Caco-2 (cell line): Measurements from ENCODE around the gene KMT2C. TPM values are rescaled to one million over a fixed set of nuclear protein-coding genes. Genes with fewer than 3 reads are reported as not detected.

Experiments used
- BruUV-seq: library from RNA; stranded (reverse); fragments of 400-500 nt; replicated peaks from 2 replicates; lab custom pipeline; 2021; lab: Mats Ljungman, UMichigan
- CTCF ChIA-PET: fragments of 300-600 bp; sonication (Branson Sonifier 250); formaldehyde crosslinking; loops from one replicate; lab custom pipeline; 2022; ENCODE audit warnings: antibody characterized with exemption; lab: Charles Lee
- POLR2A ChIA-PET: fragments of 300-600 bp; sonication (Branson Sonifier 250); formaldehyde crosslinking; loops from one replicate; lab custom pipeline; 2022; ENCODE audit warnings: antibody characterized with exemption; lab: Charles Lee
- DNase-seq, 2 experiments: peaks; one replicate each; pipeline versions ENCODE4 v3.0.0 to v3.0.0-alpha.2; 2020 to 2022
- H3K27me3 ChIP-seq: replicated peaks from 2 replicates; pipeline ENCODE4 v1.6.0; 2011; ENCODE audit warnings: low read length; ENCODE audit not compliant: control insufficient read depth, insufficient read depth
- H3K36me3 ChIP-seq: 2 replicates; pipeline ENCODE4 v1.5.1; 2011; ENCODE audit warnings: low read length; ENCODE audit not compliant: control insufficient read depth, insufficient read depth
- H3K4me1 ChIP-seq: fragments of 250-450 bp; sonication (Bioruptor Pico); 2 replicates; pipeline ENCODE4 v1.5.1; 2020; ENCODE audit warnings: mild to moderate bottlenecking
- H3K4me3 ChIP-seq: 2 replicates; pipeline ENCODE4 v1.5.1; 2011; ENCODE audit warnings: low read depth, mild to moderate bottlenecking, control low read depth, low read length
- H3K9me3 ChIP-seq: fragments of 250-450 bp; sonication (Bioruptor Pico); 2 replicates; pipeline ENCODE4 v1.5.1; 2020; ENCODE audit warnings: mild to moderate bottlenecking, moderate library complexity
- H3K27ac Mint-ChIP-seq: one replicate; pipeline ENCODE4 v1.8.0; 2022; ENCODE audit warnings: mixed read lengths; ENCODE audit not compliant: unreplicated experiment
- H3K27me3 Mint-ChIP-seq: one replicate; pipeline ENCODE4 v1.8.0; 2022; ENCODE audit warnings: mixed read lengths; ENCODE audit not compliant: insufficient read depth, unreplicated experiment
- H3K36me3 Mint-ChIP-seq: one replicate; pipeline ENCODE4 v1.8.0; 2022; ENCODE audit warnings: mild to moderate bottlenecking, mixed read lengths; ENCODE audit not compliant: insufficient read depth, unreplicated experiment
- H3K4me1 Mint-ChIP-seq: one replicate; pipeline ENCODE4 v1.8.0; 2022; ENCODE audit warnings: low read depth, mixed read lengths; ENCODE audit not compliant: unreplicated experiment
- H3K4me3 Mint-ChIP-seq: one replicate; pipeline ENCODE4 v1.8.0; 2022; ENCODE audit warnings: mild to moderate bottlenecking, moderate library complexity, mixed read lengths; ENCODE audit not compliant: unreplicated experiment
- H3K9me3 Mint-ChIP-seq: one replicate; pipeline ENCODE4 v1.8.0; 2022; ENCODE audit warnings: mixed read lengths; ENCODE audit not compliant: unreplicated experiment
- intact Hi-C: fragments of 100-400 bp; cut with micrococcal nuclease; formaldehyde crosslinking; loops from one replicate; pipeline ENCODE4 v1.10.0; 2022; ENCODE audit not compliant: unreplicated experiment
- total RNA-seq: library from RNA; stranded (reverse); gene quantifications from 2 replicates; pipeline ENCODE4 v1.2.3, GENCODE V29; 2022
- TF ChIP-seq, protein P1 (sequence below), 2 experiments: fragments of 200-600 bp in 1 of 2; IDR thresholded peaks; 1 replicate in 1 of 2; 2 replicates in 1 of 2; pipeline versions ENCODE4 v1.5.1 to v1.8.0; 2011 to 2022; ENCODE audit warnings: antibody characterized with exemption in 1 of 2, control low read depth in 1 of 2, inconsistent platforms in 1 of 2, low read depth in 1 of 2, low read length in 1 of 2, mild to moderate bottlenecking in 1 of 2, moderate library complexity in 1 of 2; ENCODE audit not compliant: insufficient read depth in 1 of 2, severe bottlenecking in 1 of 2, unreplicated experiment in 1 of 2

The KMT2C gene
- total RNA-seq, 1 experiment from 2014 or later, result 59.5 TPM

GRCh38 chr7:152117356-152117755 lies 318.4 kb downstream of the KMT2C start:
- CTCF ChIA-PET, result no interaction called here
- Mint-ChIP-seq H3K27ac (no peak overlapping the region), H3K9me3 (no peaks in the 10 kb centered on the region), H3K4me1 (no peaks in the 10 kb centered on the region), H3K4me3 (no peak overlapping the region), H3K36me3 (peaks cover 68% of the 10 kb centered on the region), H3K27me3 (no peaks in the 10 kb centered on the region)
- POLR2A ChIA-PET, result no interaction called here
- H3K9me3 ChIP-seq, result no peaks in the 10 kb centered on the region
- H3K4me1 ChIP-seq, result no peaks in the 10 kb centered on the region
- BruUV-seq, result no TSS peak
- H3K27me3 ChIP-seq, result no peaks in the 10 kb centered on the region
- intact Hi-C loops, result no loop called here
- no peak overlapping the region for H3K4me3 ChIP-seq
- TF ChIP-seq, protein P1, sequence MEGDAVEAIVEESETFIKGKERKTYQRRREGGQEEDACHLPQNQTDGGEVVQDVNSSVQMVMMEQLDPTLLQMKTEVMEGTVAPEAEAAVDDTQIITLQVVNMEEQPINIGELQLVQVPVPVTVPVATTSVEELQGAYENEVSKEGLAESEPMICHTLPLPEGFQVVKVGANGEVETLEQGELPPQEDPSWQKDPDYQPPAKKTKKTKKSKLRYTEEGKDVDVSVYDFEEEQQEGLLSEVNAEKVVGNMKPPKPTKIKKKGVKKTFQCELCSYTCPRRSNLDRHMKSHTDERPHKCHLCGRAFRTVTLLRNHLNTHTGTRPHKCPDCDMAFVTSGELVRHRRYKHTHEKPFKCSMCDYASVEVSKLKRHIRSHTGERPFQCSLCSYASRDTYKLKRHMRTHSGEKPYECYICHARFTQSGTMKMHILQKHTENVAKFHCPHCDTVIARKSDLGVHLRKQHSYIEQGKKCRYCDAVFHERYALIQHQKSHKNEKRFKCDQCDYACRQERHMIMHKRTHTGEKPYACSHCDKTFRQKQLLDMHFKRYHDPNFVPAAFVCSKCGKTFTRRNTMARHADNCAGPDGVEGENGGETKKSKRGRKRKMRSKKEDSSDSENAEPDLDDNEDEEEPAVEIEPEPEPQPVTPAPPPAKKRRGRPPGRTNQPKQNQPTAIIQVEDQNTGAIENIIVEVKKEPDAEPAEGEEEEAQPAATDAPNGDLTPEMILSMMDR (IDR thresholded peaks at IDR 0.05; ENCODE audit: insufficient read depth in 1 of 2, low read depth in 1 of 2, low read length in 1 of 2, severe bottlenecking in 1 of 2, unreplicated experiment in 1 of 2), result no peak
- no peak for DNase-seq
- H3K36me3 ChIP-seq, result peaks cover 2% of the 10 kb centered on the region; the same call in 1 of the 2 replicates

DNA sequence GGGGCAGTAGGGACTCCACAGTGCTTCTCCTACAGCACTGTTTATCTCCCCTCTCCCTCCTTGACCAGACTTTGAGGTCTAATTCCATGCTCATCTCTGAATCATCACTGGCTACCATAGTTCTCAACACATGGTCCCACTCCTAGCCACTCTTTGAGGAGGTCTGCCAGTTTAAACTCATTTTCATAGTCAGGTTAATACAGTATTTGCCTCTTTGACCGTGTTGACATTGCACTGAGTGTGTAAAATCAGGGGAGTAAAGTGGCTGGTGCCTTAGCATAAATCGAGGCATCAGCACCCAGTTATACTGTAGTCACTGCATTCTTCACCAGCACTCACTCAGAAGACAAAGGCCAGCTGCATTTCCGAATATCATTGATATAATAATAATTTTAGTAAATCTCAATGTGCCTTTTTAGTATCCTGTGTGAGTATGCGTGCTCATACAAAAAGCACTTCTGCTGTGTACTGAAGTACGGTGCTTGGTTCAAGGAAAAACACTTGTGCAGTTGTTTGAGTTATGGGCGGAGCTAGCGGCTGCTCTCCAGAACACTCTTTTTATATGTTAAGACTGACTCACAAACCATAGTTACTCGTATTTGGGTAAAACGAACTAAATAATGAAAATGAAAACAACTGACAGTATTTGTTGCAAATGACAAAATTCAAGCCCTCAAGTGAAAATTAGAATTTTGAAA lies 320.6 kb downstream of the KMT2C start:
- CTCF ChIA-PET, result no interaction called here
- no TSS peak for BruUV-seq
- H3K36me3 Mint-ChIP-seq, result peaks cover 61% of the 10 kb centered on the region
- peaks cover 2% of the 10 kb centered on the region; the same call in 1 of the 2 replicates for H3K36me3 ChIP-seq
- TF ChIP-seq, protein P1 (IDR thresholded peaks at IDR 0.05; ENCODE audit: insufficient read depth in 1 of 2, low read depth in 1 of 2, low read length in 1 of 2, severe bottlenecking in 1 of 2, unreplicated experiment in 1 of 2), result no peak
- POLR2A ChIA-PET, result no interaction called here
- H3K27me3 ChIP-seq, result no peaks in the 10 kb centered on the region
- no peaks in the 10 kb centered on the region for H3K4me1 ChIP-seq
- H3K27ac Mint-ChIP-seq, result no peak overlapping the region
- no peaks in the 10 kb centered on the region for H3K27me3 Mint-ChIP-seq
- intact Hi-C loops, result no loop called here
- no peaks in the 10 kb centered on the region for H3K4me1 Mint-ChIP-seq
- no peak overlapping the region for H3K4me3 ChIP-seq
- no peaks in the 10 kb centered on the region for H3K9me3 Mint-ChIP-seq
- no peaks in the 10 kb centered on the region for H3K9me3 ChIP-seq
- no peak overlapping the region for H3K4me3 Mint-ChIP-seq
- DNase-seq, result no peak

DNA sequence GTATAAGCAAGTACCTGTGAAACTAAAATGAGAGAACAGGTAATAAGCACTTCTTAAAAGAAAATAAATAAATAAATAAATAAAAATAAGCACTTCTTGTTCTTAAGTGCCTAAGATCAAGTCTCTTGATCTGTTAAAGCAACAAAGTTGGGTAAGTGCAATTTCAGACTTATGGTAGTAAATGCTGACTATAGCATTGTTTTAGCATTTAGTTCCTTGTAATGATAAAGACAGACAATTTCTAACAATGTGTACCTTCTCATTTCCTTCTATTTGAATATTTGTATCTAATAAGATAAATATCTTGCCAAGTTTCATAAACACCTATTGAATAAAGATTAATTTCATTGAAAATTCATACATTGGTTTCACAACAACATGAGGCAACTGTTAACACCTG lies 323.0 kb downstream of the KMT2C start:
- no TSS peak for BruUV-seq
- H3K36me3 ChIP-seq, result peaks cover 2% of the 10 kb centered on the region; the same call in 1 of the 2 replicates

More for the DNA sequence above, 323.0 kb downstream of the KMT2C start:
- POLR2A ChIA-PET, result no interaction called here
- no peak for DNase-seq
- H3K36me3 Mint-ChIP-seq, result peaks cover 53% of the 10 kb centered on the region
- H3K9me3 Mint-ChIP-seq, result no peaks in the 10 kb centered on the region
- H3K4me1 Mint-ChIP-seq, result peaks cover 9% of the 10 kb centered on the region
- no peak overlapping the region for H3K27ac Mint-ChIP-seq
- intact Hi-C loops, result no loop called here
- no peaks in the 10 kb centered on the region for H3K4me1 ChIP-seq
- H3K4me3 ChIP-seq, result no peak overlapping the region
- no peak overlapping the region for H3K4me3 Mint-ChIP-seq
- CTCF ChIA-PET, result no interaction called here
- TF ChIP-seq, protein P1 (IDR thresholded peaks at IDR 0.05; ENCODE audit: insufficient read depth in 1 of 2, low read depth in 1 of 2, low read length in 1 of 2, severe bottlenecking in 1 of 2, unreplicated experiment in 1 of 2), result no peak
- no peaks in the 10 kb centered on the region for H3K27me3 Mint-ChIP-seq
- H3K27me3 ChIP-seq, result no peaks in the 10 kb centered on the region
- no peaks in the 10 kb centered on the region for H3K9me3 ChIP-seq
